K562 (cell line): ENCODE results near the gene NTRK3. TPM values are rescaled to one million over a fixed set of nuclear protein-coding genes. Genes with fewer than 3 reads are reported as not detected.

Experiments used
- ATAC-seq: fragments of 200-7000 bp; cut with Tn5 transposase; 3 replicates; pipeline ENCODE4 v1.9.1; 2020; ENCODE audit warnings: moderate library complexity
- BruUV-seq: library from RNA; stranded (reverse); fragments of 400-500 nt; replicated peaks from 2 replicates; lab custom pipeline; 2021; lab: Mats Ljungman, UMichigan
- CTCF ChIA-PET: fragments of 300-600 bp; formaldehyde crosslinking; extraction: SDS; loops from one replicate; lab custom pipeline; 2021; ENCODE audit warnings: low intra/inter-chr PET ratio; lab: Yijun Ruan, JAX
- POLR2A ChIA-PET: fragments of 300-600, 350-650 bp; sonication (Branson Sonifier 250); formaldehyde crosslinking; extraction: SDS; loops from one replicate; lab custom pipeline; 2021; ENCODE audit warnings: antibody characterized with exemption, inconsistent platforms; lab: Yijun Ruan, JAX
- DNase-seq, 4 experiments: peaks; one replicate each; pipeline versions ENCODE4 v3.0.0 to v3.0.0-alpha.2; 2011 to 2018; ENCODE audit warnings: low spot score in 3 of 4, mixed read lengths in 3 of 4; ENCODE audit errors: extremely low read depth in 1 of 4
- FAIRE-seq: peaks from 2 replicates; lab custom pipeline; 2011; peaks lifted over from hg19 to GRCh38; lab: Jason Lieb, UNC
- H2AFZ ChIP-seq: 2 replicates; pipeline ENCODE4 v1.6.0; 2011; ENCODE audit warnings: low read depth, low read length, control low read depth, inconsistent platforms
- H3K27ac ChIP-seq: fragments of 200-600 bp; 3 replicates; pipeline ENCODE4 v1.8.0; 2011; ENCODE audit warnings: low read depth, mild to moderate bottlenecking, control low read depth, inconsistent platforms, low read length, moderate library complexity, mixed read lengths; ENCODE audit errors: extremely low read depth
- H3K27me3 ChIP-seq, 2 experiments: fragments of 300-600 bp in 1 of 2; 2 replicates in 1 of 2; 3 replicates in 1 of 2; pipeline versions ENCODE4 v1.6.0 to v1.8.0; 2011; ENCODE audit warnings: inconsistent platforms in 2 of 2, low read length in 2 of 2, mild to moderate bottlenecking in 1 of 2, mixed read lengths in 1 of 2, moderate library complexity in 1 of 2; ENCODE audit not compliant: control insufficient read depth in 2 of 2, insufficient read depth in 2 of 2
- H3K36me3 ChIP-seq: fragments of 300-600 bp; 3 replicates; pipeline ENCODE4 v1.8.0; 2011; ENCODE audit warnings: mild to moderate bottlenecking, low read length, inconsistent platforms; ENCODE audit not compliant: control insufficient read depth, insufficient read depth
- H3K4me1 ChIP-seq, 2 experiments: fragments of 200-600 bp in 1 of 2; replicated peaks in 1 of 2; 2 replicates in 1 of 2; 3 replicates in 1 of 2; pipeline versions ENCODE4 v1.5.1 to v1.8.0; 2011; ENCODE audit warnings: inconsistent platforms in 2 of 2, low read length in 2 of 2, mild to moderate bottlenecking in 1 of 2, mixed read lengths in 1 of 2, moderate library complexity in 1 of 2; ENCODE audit not compliant: control insufficient read depth in 2 of 2, insufficient read depth in 2 of 2
- H3K4me2 ChIP-seq: 2 replicates; pipeline ENCODE4 v1.6.1; 2011; ENCODE audit warnings: low read length, control low read depth, inconsistent platforms, mixed read lengths; ENCODE audit not compliant: insufficient read depth
- H3K4me3 ChIP-seq: fragments of 200-600 bp; sonication (generic), shearing (Covaris generic); 2 replicates; pipeline ENCODE4 v1.5.1; 2016; ENCODE audit warnings: control low read depth, inconsistent platforms
- H3K79me2 ChIP-seq: fragments of 200-600 bp; 3 replicates; pipeline ENCODE4 v1.8.0; 2011; ENCODE audit warnings: low read length, inconsistent platforms; ENCODE audit not compliant: control insufficient read depth, insufficient read depth
- H3K9ac ChIP-seq, 2 experiments: 2 replicates each; pipeline versions ENCODE4 v1.6.0 to v1.6.1; 2011; ENCODE audit warnings: low read depth in 2 of 2, low read length in 2 of 2, control low read depth in 1 of 2, inconsistent platforms in 1 of 2, mild to moderate bottlenecking in 1 of 2, mixed read lengths in 1 of 2; ENCODE audit not compliant: insufficient read depth in 1 of 2
- H3K9me1 ChIP-seq: one replicate; pipeline ENCODE4 v1.6.0; 2011; ENCODE audit warnings: inconsistent platforms, mild to moderate bottlenecking, low read length, moderate library complexity; ENCODE audit not compliant: control insufficient read depth, insufficient read depth
- H3K9me3 ChIP-seq: replicated peaks from 2 replicates; pipeline ENCODE4 v1.5.1; 2011; ENCODE audit warnings: low read depth, low read length, inconsistent platforms; ENCODE audit not compliant: control insufficient read depth, insufficient read depth
- H4K20me1 ChIP-seq: replicated peaks from 2 replicates; pipeline ENCODE4 v1.6.1; 2011; ENCODE audit warnings: low read length, inconsistent platforms, mixed read lengths; ENCODE audit not compliant: control insufficient read depth, insufficient read depth
- ARID1B ChIP-seq: fragments of 450-650 bp; IDR thresholded peaks from 2 replicates; pipeline ENCODE4 v1.6.1; 2016; ENCODE audit warnings: antibody characterized with exemption, mild to moderate bottlenecking, inconsistent platforms
- ATF3 ChIP-seq, 2 experiments: fragments of 450-650 bp in 1 of 2; sonication (generic) in 1 of 2; formaldehyde crosslinking in 1 of 2; IDR thresholded peaks in 1 of 2; conservative IDR thresholded peaks in 1 of 2; 2 replicates each; pipeline versions ENCODE4 v1.6.1 to v1.8.1; 2016 to 2023; ENCODE audit warnings: mild to moderate bottlenecking in 2 of 2, moderate library complexity in 2 of 2, inconsistent platforms in 1 of 2, missing genetic modification reagents in 1 of 2
- CBFA2T2 ChIP-seq: fragments of 450-650 bp; conservative IDR thresholded peaks from 2 replicates; pipeline ENCODE4 v1.6.1; 2017; ENCODE audit warnings: mild to moderate bottlenecking
- CBFA2T3 ChIP-seq: fragments of 450-650 bp; IDR thresholded peaks from 2 replicates; pipeline ENCODE4 v1.6.1; 2017
- FOSL1 ChIP-seq: fragments of 200-800 bp; sonication (Bioruptor generic); conservative IDR thresholded peaks from 2 replicates; pipeline ENCODE4 v1.6.1; 2016; ENCODE audit warnings: missing genetic modification characterization, missing compliant biosample characterization
- FOXK2 ChIP-seq, 2 experiments: fragments of 450-650 bp; IDR thresholded peaks in 1 of 2; conservative IDR thresholded peaks in 1 of 2; 2 replicates each; pipeline ENCODE4 v1.6.1; 2016; ENCODE audit warnings: low read depth in 2 of 2, mild to moderate bottlenecking in 1 of 2
- JUND ChIP-seq, 2 experiments: IDR thresholded peaks; 2 replicates in 1 of 2; 3 replicates in 1 of 2; pipeline ENCODE4 v1.6.1; 2011; ENCODE audit warnings: borderline replicate concordance in 2 of 2, low read depth in 2 of 2, low read length in 2 of 2, improper control_type of control experiment in 1 of 2, missing biosample characterization in 1 of 2, missing genetic modification characterization in 1 of 2, missing genetic modification reagents in 1 of 2
- MLX ChIP-seq, 2 experiments: fragments of 450-650 bp in 1 of 2; sonication (generic) in 1 of 2; formaldehyde crosslinking; conservative IDR thresholded peaks; 2 replicates each; pipeline versions ENCODE4 v1.4.0 to v1.8.1; 2020 to 2022; ENCODE audit warnings: mild to moderate bottlenecking in 1 of 2, missing genetic modification reagents in 1 of 2
- NRF1 ChIP-seq, 2 experiments: fragments of 450-650 bp; IDR thresholded peaks in 1 of 2; conservative IDR thresholded peaks in 1 of 2; 2 replicates each; pipeline ENCODE4 v1.6.1; 2014; ENCODE audit warnings: mild to moderate bottlenecking in 2 of 2
- TAL1 ChIP-seq: fragments of 450-650 bp; IDR thresholded peaks from 2 replicates; pipeline ENCODE4 v1.6.1; 2016; ENCODE audit warnings: mild to moderate bottlenecking
- TCF3 ChIP-seq: sonication (generic); formaldehyde crosslinking; IDR thresholded peaks from 2 replicates; pipeline ENCODE4 v1.4.0; 2020; ENCODE audit warnings: mild to moderate bottlenecking, missing genetic modification reagents
- TFE3 ChIP-seq: fragments of 450-650 bp; formaldehyde crosslinking; IDR thresholded peaks from 2 replicates; pipeline ENCODE4 v1.4.0; 2020; ENCODE audit warnings: mild to moderate bottlenecking, mixed read lengths
- ZNF436 ChIP-seq: fragments of 250-450, 450-650 bp; sonication (Bioruptor Pico); formaldehyde crosslinking; IDR thresholded peaks from 2 replicates; pipeline ENCODE4 v1.7.0; 2020; ENCODE audit warnings: mild to moderate bottlenecking
- WGBS: fragments of 100-300 bp; shearing (Covaris generic); methylation state at CpG from one replicate; pipeline ENCODE4 v1.1.6; 2016; ENCODE audit warnings: low coverage, mixed read lengths; ENCODE audit not compliant: insufficient coverage; ENCODE audit errors: missing lambda C conversion rate; 5-methylcytosine and 5-hydroxymethylcytosine counted together
- in situ Hi-C: fragments of 300-500 bp; cut with MboI; formaldehyde crosslinking; loops from 4 replicates; pipeline ENCODE4 v1.15.0; 2018; ENCODE audit warnings: inconsistent platforms, mixed read lengths
- intact Hi-C: fragments of 100-400 bp; cut with micrococcal nuclease; formaldehyde crosslinking; loops from 2 replicates; pipeline ENCODE4 v1.14.2; 2022
- polyA plus RNA-seq, 8 experiments: library from polyadenylated mRNA; depleted of rRNA in 4 of 8; stranded (reverse) in 5 of 8; unstranded in 3 of 8; fragments of >200 nt; fragmentation: Nextera tagmentation in 2 of 8; fragmentation: Illumina TruSeq in 1 of 8; extraction: Ambion mirVana in 2 of 8; extraction: Trizol in 1 of 8; gene quantifications; 2 replicates each; pipeline versions ENCODE4 v1.2.1 to v1.2.3, GENCODE V29; 2011 to 2014; ENCODE audit warnings: inconsistent platforms in 1 of 8, missing spikeins in 1 of 8
- total RNA-seq, 7 experiments: library from RNA; depleted of rRNA in 6 of 7; stranded (reverse); fragments of >200 nt in 6 of 7; fragmentation: Illumina TruSeq in 2 of 7; extraction: Trizol in 2 of 7; gene quantifications; 2 replicates each; pipeline versions ENCODE4 v1.2.1 to v1.2.3, GENCODE V29; 2011 to 2021; ENCODE audit warnings: low replicate concordance in 1 of 7

NTRK3 gene
- total and polyA plus RNA-seq, 9 of the 15 experiments (the other 6 are each of a cell fraction or from before 2014, with no cell fraction given), result 0.11 to 0.13 TPM; not detected in 7

- no peaks in the 10 kb centered on the region for H3K36me3 ChIP-seq
- no peaks in the 10 kb centered on the region for H3K9me1 ChIP-seq
- no peak overlapping the region for H3K27ac ChIP-seq
- no peak overlapping the region for H3K4me3 ChIP-seq
- no peak overlapping the region for H2AFZ ChIP-seq
- BruUV-seq, result no TSS peak
- 0 out of 5 replicates have a peak, but pooled peaks cover 0 to 3% of the 10 kb centered on the region in 2 experiments for H3K27me3 ChIP-seq
- no peak for FAIRE-seq
- ATAC-seq, result no peak
- intact Hi-C loops, result no loop called here
- DNase-seq, result peak in 2 of 4 experiments; percentile 16 to 32
- ChIA-PET CTCF (no interaction called here), POLR2A (no interaction called here)
- H3K79me2 ChIP-seq, result no peaks in the 10 kb centered on the region
- 0 out of 4 replicates have a peak, but pooled peaks of 1 of the 2 experiments have one; percentile 17 for TF ChIP-seq FOXK2 (conservative IDR thresholded peaks at IDR 0.05 in 1 of 2, IDR thresholded peaks at IDR 0.05 in 1 of 2; ENCODE audit: low read depth in 2 of 2)
- peak; percentile 54 for TF ChIP-seq ARID1B
- TF ChIP-seq TAL1, result peak; percentile 18; the same call in 1 of the 2 replicates
- peak; percentile 56 for TF ChIP-seq CBFA2T3
- TF ChIP-seq JUND (IDR thresholded peaks at IDR 0.05; ENCODE audit: borderline replicate concordance, low read depth, low read length), result peak; percentile 54; the same call in 1 of the 2 replicates
- TF ChIP-seq JUND (tag; IDR thresholded peaks at IDR 0.05; ENCODE audit: borderline replicate concordance, low read depth, low read length), result peak; percentile 21; the same call in 1 of the 3 replicates
- peak; percentile 39; the same call in 1 of the 2 replicates for TF ChIP-seq TCF3 (CRISPR knock-in tag)
- peak; percentile 34 for TF ChIP-seq ATF3 (IDR thresholded peaks at IDR 0.05)
- no peak for TF ChIP-seq ATF3 (CRISPR knock-in tag; conservative IDR thresholded peaks at IDR 0.05)
- TF ChIP-seq CBFA2T2, result 0 out of 2 replicates have a peak, but pooled peaks have one; percentile 30
- TF ChIP-seq NRF1 (conservative IDR thresholded peaks at IDR 0.05 in 1 of 2, IDR thresholded peaks at IDR 0.05 in 1 of 2), result peak in 1 of 2 experiments; percentile 37; a peak in 1 of 4 replicates
- no peak for TF ChIP-seq MLX (CRISPR knock-in tag; conservative IDR thresholded peaks at IDR 0.05)
- no peak for TF ChIP-seq TFE3 (CRISPR knock-in tag)
- TF ChIP-seq ZNF436 (CRISPR knock-in tag), result no peak
- TF ChIP-seq FOSL1 (tag), result peak; percentile 82
- H3K4me1 ChIP-seq, result no peaks in the 10 kb centered on the region
- H3K9me3 ChIP-seq, result no peaks in the 10 kb centered on the region
- 2% methylated on average over 10 of the region's 10 CpGs for WGBS
- H4K20me1 ChIP-seq, result no peaks in the 10 kb centered on the region
- in situ Hi-C loops, result no loop called here
- H3K9ac ChIP-seq, result no peak overlapping the region
- H3K4me2 ChIP-seq, result no peak overlapping the region
Measured at GRCh38 chr15:88098361-88098760, 158.2 kb downstream of the NTRK3 start.
